GM12891 (cell line): ENCODE results near the gene SH2D4B.

ENCODE experiments used
- POLR2AphosphoS5 ChIP-seq: IDR thresholded peaks from 2 replicates; pipeline ENCODE4 v1.6.1; 2011; ENCODE audit warnings: low read depth, low read length, control low read depth
- TAF1 ChIP-seq: IDR thresholded peaks from 2 replicates; pipeline ENCODE4 v1.6.1; 2011; ENCODE audit warnings: low read depth, low read length, control low read depth

DNA sequence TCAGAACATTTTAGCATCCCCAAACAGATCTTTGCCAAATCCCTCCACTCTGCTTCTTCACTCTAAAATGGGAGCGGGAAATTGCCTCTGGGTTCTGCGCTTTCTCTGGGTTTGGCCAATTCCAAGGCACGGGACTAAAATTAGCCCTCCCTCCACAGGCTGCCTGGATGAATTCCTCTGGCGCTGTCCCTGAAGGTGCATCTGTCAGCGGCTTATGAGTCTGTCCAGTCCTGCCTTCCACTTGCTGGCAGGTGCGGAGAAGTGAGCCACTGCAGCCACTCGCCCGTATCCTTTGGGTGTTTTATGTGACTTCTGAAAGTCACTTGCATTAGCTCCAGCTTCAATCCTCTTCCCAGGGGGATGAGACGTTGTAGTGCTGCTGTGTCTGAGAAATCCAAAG is 121.6 kb downstream of the SH2D4B start:
- TF ChIP-seq TAF1 (no peak), POLR2AphosphoS5 (no peak)
